IPS-18c (cell line): ENCODE results near the gene TSG101.

ENCODE experiments used
- H3K4me3 ChIP-seq: 2 replicates; pipeline ENCODE4 v1.7.0; 2013; ENCODE audit warnings: low read depth, mild to moderate bottlenecking, low read length, moderate library complexity; ENCODE audit not compliant: insufficient read depth
- H3K9me3 ChIP-seq: one replicate; pipeline ENCODE4 v1.6.1; 2013; ENCODE audit warnings: mild to moderate bottlenecking, low read length, moderate library complexity; ENCODE audit not compliant: control insufficient read depth, insufficient read depth

The TSG101 gene

GRCh38 chr11:18457450-18457849 lies 69.3 kb downstream of the TSG101 start:
- H3K4me3 ChIP-seq: no peak overlapping the region

GRCh38 chr11:18455686-18456372 lies 70.9 kb downstream of the TSG101 start, which contains the start of gene LDHAL6A:
LDHAL6A (plus strand) TSS chr11:18455856; CDS start chr11:18456681, 825 bp downstream.
- H3K9me3 ChIP-seq: peaks cover 5% of the 10 kb centered on the region
- H3K4me3 ChIP-seq: no peak within 1 kb of the TSS

More at GRCh38 chr11:18457450-18457849, 69.3 kb downstream of the TSG101 start:
- H3K9me3 ChIP-seq: peaks cover 5% of the 10 kb centered on the region

GRCh38 chr11:18452927-18453326 lies 73.8 kb downstream of the TSG101 start:
- no peak overlapping the region for H3K4me3 ChIP-seq

GRCh38 chr11:18449251-18449650 lies 77.5 kb downstream of the TSG101 start:
- H3K9me3 ChIP-seq: no peaks in the 10 kb centered on the region
- H3K4me3 ChIP-seq: no peak overlapping the region

More at GRCh38 chr11:18452927-18453326, 73.8 kb downstream of the TSG101 start:
- H3K9me3 ChIP-seq: no peaks in the 10 kb centered on the region

GRCh38 chr11:18438691-18439090 lies 88.1 kb downstream of the TSG101 start:
- H3K4me3 ChIP-seq: no peak overlapping the region
- H3K9me3 ChIP-seq: no peaks in the 10 kb centered on the region
